Measurements from ENCODE around the gene MYH7B.

GRCh38 chr20:34928411-34928810 is 27.3 kb upstream of the MYH7B start:
- TF ChIP-seq CTCF (IDR thresholded peaks at IDR 0.05) (no peak), MLX (CRISPR knock-in tag; IDR thresholded peaks at IDR 0.05) (no peak), ZNF121 (CRISPR knock-in tag; IDR thresholded peaks at IDR 0.05) (no peak), TEAD4 (CRISPR knock-in tag; IDR thresholded peaks at IDR 0.05) (no peak), GABPB1 (CRISPR knock-in tag; IDR thresholded peaks at IDR 0.05) (no peak), MAX (CRISPR knock-in tag; IDR thresholded peaks at IDR 0.05) (no peak), FOXK1 (CRISPR knock-in tag; IDR thresholded peaks at IDR 0.05) (no peak), ELF4 (CRISPR knock-in tag; IDR thresholded peaks at IDR 0.05; ENCODE audit: low read depth) (no peak), IRF2 (CRISPR knock-in tag; IDR thresholded peaks at IDR 0.05; ENCODE audit: borderline replicate concordance, low read depth) (no peak), HMGXB4 (CRISPR knock-in tag; IDR thresholded peaks at IDR 0.05) (no peak), ATF3 (CRISPR knock-in tag; conservative IDR thresholded peaks at IDR 0.05) (no peak), E2F5 (CRISPR knock-in tag; IDR thresholded peaks at IDR 0.05) (no peak), PRRX2 (CRISPR knock-in tag; IDR thresholded peaks at IDR 0.05) (no peak), ZNF396 (CRISPR knock-in tag; IDR thresholded peaks at IDR 0.05; ENCODE audit: borderline replicate concordance) (no peak)

All from WTC11 (cell line).